GM23338 (cell line): Measurements from ENCODE around the gene C8G. TPM values are rescaled to one million over a fixed set of nuclear protein-coding genes. Genes with fewer than 3 reads are reported as not detected.
A peak's percentile ranks its signal among the peaks of the same experiment; 100 is the strongest.

Experiments
- ATAC-seq: fragments of 200-7000 bp; cut with Tn5 transposase; 3 replicates; pipeline ENCODE4 v1.9.1; 2020
- DNase-seq: peaks from one replicate; pipeline ENCODE4 v3.0.0-alpha.2; 2015; ENCODE audit warnings: low spot score
- H2AFZ ChIP-seq: fragments of 200-600 bp; sonication (generic); 2 replicates; pipeline ENCODE4 v1.8.0; 2016; ENCODE audit warnings: antibody characterized with exemption, mild to moderate bottlenecking, moderate library complexity
- H3F3A ChIP-seq: fragments of 200-600 bp; sonication (generic); replicated peaks from 2 replicates; pipeline ENCODE4 v1.8.0; 2017; ENCODE audit warnings: antibody characterized with exemption, mixed run types, low read depth
- H3K27ac ChIP-seq: fragments of 200-600 bp; sonication (generic); 2 replicates; pipeline ENCODE4 v1.6.1; 2016; ENCODE audit warnings: low read depth
- H3K27me3 ChIP-seq: fragments of 200-600 bp; sonication (generic); 2 replicates; pipeline ENCODE4 v1.8.0; 2016; ENCODE audit warnings: mild to moderate bottlenecking, mixed run types, moderate library complexity; ENCODE audit not compliant: insufficient read depth
- H3K36me3 ChIP-seq: fragments of 200-600 bp; sonication (generic); 2 replicates; pipeline ENCODE4 v1.8.0; 2016; ENCODE audit warnings: mild to moderate bottlenecking; ENCODE audit not compliant: insufficient read depth
- H3K4me1 ChIP-seq: fragments of 200-600 bp; sonication (generic); 2 replicates; pipeline ENCODE4 v1.8.0; 2016; ENCODE audit warnings: mild to moderate bottlenecking, moderate library complexity; ENCODE audit not compliant: insufficient read depth
- H3K4me2 ChIP-seq: fragments of 200-600 bp; sonication (generic); 2 replicates; pipeline ENCODE4 v1.7.1; 2017; ENCODE audit warnings: mixed run types
- H3K4me3 ChIP-seq: fragments of 200-600 bp; sonication (generic); 2 replicates; pipeline ENCODE4 v1.6.1; 2016; ENCODE audit warnings: mixed run types
- H3K79me2 ChIP-seq: fragments of 200-600 bp; sonication (generic); replicated peaks from 2 replicates; pipeline ENCODE4 v1.8.0; 2017; ENCODE audit warnings: mild to moderate bottlenecking; ENCODE audit not compliant: insufficient read depth
- H3K9me2 ChIP-seq: fragments of 200-600 bp; sonication (generic); 2 replicates; pipeline ENCODE4 v1.8.0; 2017; ENCODE audit not compliant: insufficient read depth
- H4K20me1 ChIP-seq: fragments of 200-600 bp; sonication (generic); replicated peaks from 2 replicates; pipeline ENCODE4 v1.8.0; 2017; ENCODE audit warnings: mild to moderate bottlenecking; ENCODE audit not compliant: insufficient read depth
- H3K27ac Mint-ChIP-seq: 2 replicates; pipeline ENCODE4 v1.8.0; 2020; ENCODE audit warnings: inconsistent platforms, mild to moderate bottlenecking, moderate library complexity, mixed read lengths
- H3K27me3 Mint-ChIP-seq: 3 replicates; pipeline ENCODE4 v1.8.0; 2022; ENCODE audit warnings: low read depth, mild to moderate bottlenecking, moderate library complexity, mixed read lengths, inconsistent platforms; ENCODE audit not compliant: insufficient read depth, poor library complexity
- H3K36me3 Mint-ChIP-seq: 3 replicates; pipeline ENCODE4 v1.8.0; 2021; ENCODE audit warnings: low read depth, mild to moderate bottlenecking, inconsistent platforms, moderate library complexity, mixed read lengths
- H3K4me1 Mint-ChIP-seq: 3 replicates; pipeline ENCODE4 v1.8.0; 2020; ENCODE audit warnings: mild to moderate bottlenecking, inconsistent platforms, mixed read lengths
- H3K4me3 Mint-ChIP-seq: 3 replicates; pipeline ENCODE4 v1.8.0; 2021; ENCODE audit warnings: moderate library complexity, mild to moderate bottlenecking, inconsistent platforms, mixed read lengths
- H3K9me3 Mint-ChIP-seq: 3 replicates; pipeline ENCODE4 v1.8.0; 2020; ENCODE audit warnings: moderate library complexity, mild to moderate bottlenecking, inconsistent platforms, mixed read lengths
- CREB1 ChIP-seq: fragments of 250-450 bp; sonication (Bioruptor Pico); IDR thresholded peaks from 2 replicates; pipeline ENCODE4 v1.5.0; 2020; ENCODE audit warnings: low read depth, mild to moderate bottlenecking, moderate library complexity
- EZH2 ChIP-seq: fragments of 200-600 bp; sonication (generic); IDR thresholded peaks from one replicate; pipeline ENCODE4 v1.8.0; 2017; ENCODE audit warnings: antibody characterized with exemption, mild to moderate bottlenecking, low read depth; ENCODE audit not compliant: unreplicated experiment
- polyA plus RNA-seq: library from polyadenylated mRNA; unstranded; fragments of >200 nt; fragmentation: Nextera tagmentation; extraction: Ambion mirVana; gene quantifications from 2 replicates; pipeline ENCODE4 v1.2.1, GENCODE V29; 2016
- total RNA-seq: library from RNA; depleted of rRNA; stranded (reverse); fragments of >200 nt; shearing (Covaris generic); gene quantifications from 2 replicates; pipeline ENCODE4 v1.2.3, GENCODE V29; 2014
- TF ChIP-seq, protein P1 (sequence below): IDR thresholded peaks from one replicate; pipeline ENCODE4 v1.6.1; 2018; ENCODE audit warnings: antibody characterized with exemption; ENCODE audit not compliant: unreplicated experiment
- TF ChIP-seq, protein P2 (sequence below), 2 experiments: fragments of 200-600 bp in 1 of 2; sonication (generic) in 1 of 2; conservative IDR thresholded peaks; 2 replicates each; pipeline versions ENCODE4 v1.5.1 to v1.6.1; 2016 to 2017; ENCODE audit warnings: antibody characterized with exemption in 2 of 2, low read depth in 2 of 2, mild to moderate bottlenecking in 2 of 2, moderate library complexity in 1 of 2

The C8G gene
- total and polyA plus RNA-seq, 2 experiments from 2014 or later, result not detected

- TF ChIP-seq EZH2, result no peak
- TF ChIP-seq CREB1 (CRISPR knock-in tag), result 0 out of 2 replicates have a peak, but pooled peaks have one; percentile 44
- Mint-ChIP-seq H3K4me3 (peak overlapping the region; percentile 75; the same call in 2 of the 3 replicates), H3K9me3 (no peaks in the 10 kb centered on the region), H3K27me3 (peaks cover 7% of the 10 kb centered on the region), H3K27ac (no peak overlapping the region), H3K4me1 (peaks cover 8% of the 10 kb centered on the region), H3K36me3 (peaks cover 20% of the 10 kb centered on the region; the same call in 2 of the 3 replicates)
- no peak overlapping the region for H2AFZ ChIP-seq
- H3F3A ChIP-seq, result peaks cover under 1% of the 10 kb centered on the region; the same call in 1 of the 2 replicates
- H3K27me3 ChIP-seq, result no peaks in the 10 kb centered on the region
- no peaks in the 10 kb centered on the region for H4K20me1 ChIP-seq
- ATAC-seq (peak; percentile 20), DNase-seq (no peak)
- H3K79me2 ChIP-seq, result 0 out of 2 replicates have a peak, but pooled peaks cover 5% of the 10 kb centered on the region
- H3K4me3 ChIP-seq, result peak overlapping the region; percentile 88
- no peaks in the 10 kb centered on the region for H3K9me2 ChIP-seq
- H3K27ac ChIP-seq, result no peak overlapping the region
- H3K4me1 ChIP-seq, result peaks cover 9% of the 10 kb centered on the region
- H3K4me2 ChIP-seq, result peak overlapping the region; percentile 84
- no peaks in the 10 kb centered on the region for H3K36me3 ChIP-seq
These were observed 878 bp upstream of the C8G start for GRCh38 chr9:136944212-136944518.

GRCh38 chr9:136945333-136946227, 537 bp downstream of the C8G start:
- Histone ChIP-seq H3K9me2 (no peaks in the 10 kb centered on the region), H3K27ac (no peak overlapping the region), H2AFZ (no peak overlapping the region), H3K79me2 (0 out of 2 replicates have a peak, but pooled peaks cover 5% of the 10 kb centered on the region), H3K4me2 (0 out of 2 replicates have a peak overlapping the region, but pooled peaks have one; percentile 51), H3K36me3 (no peaks in the 10 kb centered on the region), H3K4me1 (peaks cover 9% of the 10 kb centered on the region), H3F3A (no peaks in the 10 kb centered on the region; the same call in 1 of the 2 replicates), H4K20me1 (no peaks in the 10 kb centered on the region), H3K27me3 (no peaks in the 10 kb centered on the region), H3K4me3 (no peak overlapping the region)
- H3K27me3 Mint-ChIP-seq, result peaks cover 9% of the 10 kb centered on the region
- peaks cover 8% of the 10 kb centered on the region for H3K4me1 Mint-ChIP-seq
- ATAC-seq, result no peak
- no peak for DNase-seq
- H3K27ac Mint-ChIP-seq, result no peak overlapping the region
- H3K4me3 Mint-ChIP-seq, result no peak overlapping the region
- peaks cover 10% of the 10 kb centered on the region; the same call in 2 of the 3 replicates for H3K36me3 Mint-ChIP-seq
- TF ChIP-seq CREB1 (CRISPR knock-in tag), result no peak
- TF ChIP-seq, protein P1, sequence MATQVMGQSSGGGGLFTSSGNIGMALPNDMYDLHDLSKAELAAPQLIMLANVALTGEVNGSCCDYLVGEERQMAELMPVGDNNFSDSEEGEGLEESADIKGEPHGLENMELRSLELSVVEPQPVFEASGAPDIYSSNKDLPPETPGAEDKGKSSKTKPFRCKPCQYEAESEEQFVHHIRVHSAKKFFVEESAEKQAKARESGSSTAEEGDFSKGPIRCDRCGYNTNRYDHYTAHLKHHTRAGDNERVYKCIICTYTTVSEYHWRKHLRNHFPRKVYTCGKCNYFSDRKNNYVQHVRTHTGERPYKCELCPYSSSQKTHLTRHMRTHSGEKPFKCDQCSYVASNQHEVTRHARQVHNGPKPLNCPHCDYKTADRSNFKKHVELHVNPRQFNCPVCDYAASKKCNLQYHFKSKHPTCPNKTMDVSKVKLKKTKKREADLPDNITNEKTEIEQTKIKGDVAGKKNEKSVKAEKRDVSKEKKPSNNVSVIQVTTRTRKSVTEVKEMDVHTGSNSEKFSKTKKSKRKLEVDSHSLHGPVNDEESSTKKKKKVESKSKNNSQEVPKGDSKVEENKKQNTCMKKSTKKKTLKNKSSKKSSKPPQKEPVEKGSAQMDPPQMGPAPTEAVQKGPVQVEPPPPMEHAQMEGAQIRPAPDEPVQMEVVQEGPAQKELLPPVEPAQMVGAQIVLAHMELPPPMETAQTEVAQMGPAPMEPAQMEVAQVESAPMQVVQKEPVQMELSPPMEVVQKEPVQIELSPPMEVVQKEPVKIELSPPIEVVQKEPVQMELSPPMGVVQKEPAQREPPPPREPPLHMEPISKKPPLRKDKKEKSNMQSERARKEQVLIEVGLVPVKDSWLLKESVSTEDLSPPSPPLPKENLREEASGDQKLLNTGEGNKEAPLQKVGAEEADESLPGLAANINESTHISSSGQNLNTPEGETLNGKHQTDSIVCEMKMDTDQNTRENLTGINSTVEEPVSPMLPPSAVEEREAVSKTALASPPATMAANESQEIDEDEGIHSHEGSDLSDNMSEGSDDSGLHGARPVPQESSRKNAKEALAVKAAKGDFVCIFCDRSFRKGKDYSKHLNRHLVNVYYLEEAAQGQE, result no peak
- TF ChIP-seq, protein P2, sequence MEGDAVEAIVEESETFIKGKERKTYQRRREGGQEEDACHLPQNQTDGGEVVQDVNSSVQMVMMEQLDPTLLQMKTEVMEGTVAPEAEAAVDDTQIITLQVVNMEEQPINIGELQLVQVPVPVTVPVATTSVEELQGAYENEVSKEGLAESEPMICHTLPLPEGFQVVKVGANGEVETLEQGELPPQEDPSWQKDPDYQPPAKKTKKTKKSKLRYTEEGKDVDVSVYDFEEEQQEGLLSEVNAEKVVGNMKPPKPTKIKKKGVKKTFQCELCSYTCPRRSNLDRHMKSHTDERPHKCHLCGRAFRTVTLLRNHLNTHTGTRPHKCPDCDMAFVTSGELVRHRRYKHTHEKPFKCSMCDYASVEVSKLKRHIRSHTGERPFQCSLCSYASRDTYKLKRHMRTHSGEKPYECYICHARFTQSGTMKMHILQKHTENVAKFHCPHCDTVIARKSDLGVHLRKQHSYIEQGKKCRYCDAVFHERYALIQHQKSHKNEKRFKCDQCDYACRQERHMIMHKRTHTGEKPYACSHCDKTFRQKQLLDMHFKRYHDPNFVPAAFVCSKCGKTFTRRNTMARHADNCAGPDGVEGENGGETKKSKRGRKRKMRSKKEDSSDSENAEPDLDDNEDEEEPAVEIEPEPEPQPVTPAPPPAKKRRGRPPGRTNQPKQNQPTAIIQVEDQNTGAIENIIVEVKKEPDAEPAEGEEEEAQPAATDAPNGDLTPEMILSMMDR (conservative IDR thresholded peaks at IDR 0.05; ENCODE audit: low read depth in 2 of 2), result no peak
- H3K9me3 Mint-ChIP-seq, result no peaks in the 10 kb centered on the region
